Adipocyte (in vitro differentiated cells): Measurements from ENCODE around the gene RAB7A.

Experiments used
- DNase-seq: peaks from one replicate; pipeline ENCODE4 v3.0.0-alpha.2; 2015; ENCODE audit warnings: low read depth
- H3K27me3 ChIP-seq: replicated peaks from 2 replicates; pipeline ENCODE4 v1.7.0; 2013; ENCODE audit warnings: mild to moderate bottlenecking, low read length, moderate library complexity; ENCODE audit not compliant: control insufficient read depth, insufficient read depth
- H3K36me3 ChIP-seq: 2 replicates; pipeline ENCODE4 v1.7.0; 2013; ENCODE audit warnings: low read length, mild to moderate bottlenecking, moderate library complexity; ENCODE audit not compliant: control insufficient read depth, insufficient read depth, severe bottlenecking
- H3K4me1 ChIP-seq: 2 replicates; pipeline ENCODE4 v1.7.0; 2013; ENCODE audit warnings: mild to moderate bottlenecking, low read length, moderate library complexity; ENCODE audit not compliant: control insufficient read depth, insufficient read depth
- H3K4me3 ChIP-seq: 2 replicates; pipeline ENCODE4 v1.7.0; 2013; ENCODE audit warnings: mild to moderate bottlenecking, low read length, moderate library complexity
- H3K9ac ChIP-seq: 2 replicates; pipeline ENCODE4 v1.7.0; 2013; ENCODE audit warnings: mild to moderate bottlenecking, low read length, moderate library complexity
- H3K9me3 ChIP-seq: 2 replicates; pipeline ENCODE4 v1.7.0; 2013; ENCODE audit warnings: mild to moderate bottlenecking, low read length, moderate library complexity; ENCODE audit not compliant: control insufficient read depth

RAB7A gene

GRCh38 chr3:128808672-128809071 is 82.7 kb downstream of the RAB7A start:
- Histone ChIP-seq H3K27me3 (no peaks in the 10 kb centered on the region), H3K4me3 (no peak overlapping the region), H3K4me1 (peaks cover 22% of the 10 kb centered on the region), H3K9ac (peak overlapping the region; percentile 52), H3K9me3 (no peaks in the 10 kb centered on the region), H3K36me3 (peaks cover 67% of the 10 kb centered on the region)
- no peak for DNase-seq

GRCh38 chr3:128813097-128813496 is 87.1 kb downstream of the RAB7A start:
- Histone ChIP-seq H3K4me1 (peaks cover 15% of the 10 kb centered on the region), H3K27me3 (no peaks in the 10 kb centered on the region), H3K9ac (no peak overlapping the region), H3K4me3 (no peak overlapping the region), H3K36me3 (peaks cover 77% of the 10 kb centered on the region), H3K9me3 (no peaks in the 10 kb centered on the region)
- no peak for DNase-seq

GRCh38 chr3:128814060-128814459 is 88.1 kb downstream of the RAB7A start:
- Histone ChIP-seq H3K4me3 (no peak overlapping the region), H3K27me3 (no peaks in the 10 kb centered on the region), H3K9me3 (no peaks in the 10 kb centered on the region), H3K9ac (no peak overlapping the region), H3K36me3 (peaks cover 77% of the 10 kb centered on the region), H3K4me1 (peaks cover 8% of the 10 kb centered on the region)
- no peak for DNase-seq

- peaks cover 81% of the 10 kb centered on the region for H3K36me3 ChIP-seq
- H3K4me3 ChIP-seq: no peak overlapping the region
- no peak overlapping the region for H3K9ac ChIP-seq
- H3K4me1 ChIP-seq: peaks cover 3% of the 10 kb centered on the region
- no peak for DNase-seq
- no peaks in the 10 kb centered on the region for H3K27me3 ChIP-seq
- H3K9me3 ChIP-seq: no peaks in the 10 kb centered on the region
Observed at GRCh38 chr3:128814519-128815317, 88.7 kb downstream of the RAB7A start.

GRCh38 chr3:128815318-128816064 is 89.5 kb downstream of the RAB7A start:
- Histone ChIP-seq H3K9me3 (no peaks in the 10 kb centered on the region), H3K9ac (no peak overlapping the region), H3K27me3 (no peaks in the 10 kb centered on the region), H3K4me1 (peaks cover 3% of the 10 kb centered on the region), H3K4me3 (no peak overlapping the region), H3K36me3 (peaks cover 78% of the 10 kb centered on the region)
- DNase-seq: no peak

- Histone ChIP-seq H3K27me3 (no peaks in the 10 kb centered on the region), H3K4me1 (peaks cover 8% of the 10 kb centered on the region), H3K9me3 (no peaks in the 10 kb centered on the region), H3K9ac (no peak overlapping the region), H3K36me3 (peaks cover 59% of the 10 kb centered on the region), H3K4me3 (no peak overlapping the region)
- DNase-seq: no peak
Observed at GRCh38 chr3:128818186-128818787, 92.3 kb downstream of the RAB7A start.

GRCh38 chr3:128820252-128820839 is 94.4 kb downstream of the RAB7A start:
- Histone ChIP-seq H3K9me3 (no peaks in the 10 kb centered on the region), H3K36me3 (peaks cover 39% of the 10 kb centered on the region), H3K4me1 (peaks cover 17% of the 10 kb centered on the region), H3K27me3 (no peaks in the 10 kb centered on the region), H3K9ac (no peak overlapping the region), H3K4me3 (no peak overlapping the region)
- no peak for DNase-seq

- Histone ChIP-seq H3K4me3 (no peak overlapping the region), H3K36me3 (peaks cover 19% of the 10 kb centered on the region), H3K9ac (no peak overlapping the region), H3K27me3 (no peaks in the 10 kb centered on the region), H3K9me3 (no peaks in the 10 kb centered on the region), H3K4me1 (peaks cover 17% of the 10 kb centered on the region)
- no peak for DNase-seq
Observed at GRCh38 chr3:128823008-128823407, 97.0 kb downstream of the RAB7A start.

- Histone ChIP-seq H3K4me1 (peaks cover 17% of the 10 kb centered on the region), H3K9ac (peak overlapping the region; percentile 2), H3K4me3 (no peak overlapping the region), H3K27me3 (no peaks in the 10 kb centered on the region), H3K9me3 (no peaks in the 10 kb centered on the region), H3K36me3 (peaks cover 13% of the 10 kb centered on the region)
- DNase-seq: no peak
Observed at GRCh38 chr3:128823631-128824030, 97.6 kb downstream of the RAB7A start.

- peaks cover 17% of the 10 kb centered on the region for H3K4me1 ChIP-seq
- H3K36me3 ChIP-seq: peaks cover 7% of the 10 kb centered on the region
- no peaks in the 10 kb centered on the region for H3K9me3 ChIP-seq
- no peaks in the 10 kb centered on the region for H3K27me3 ChIP-seq
- DNase-seq: no peak
- H3K4me3 ChIP-seq: no peak overlapping the region
- H3K9ac ChIP-seq: peak overlapping the region; percentile 2
Observed at GRCh38 chr3:128824132-128824850, 98.3 kb downstream of the RAB7A start.
